ENCODE measurements around the gene WDR72.
"Not testable (repeated sequence)": the region's sequence is repeated elsewhere in the genome, so short reads cannot be mapped to it uniquely, and the experiment has no call there.

GRCh38 chr15:53684162-53684561 is 75.3 kb downstream of the WDR72 start:
- not testable (repeated sequence) for TF ChIP-seq CTCF (conservative IDR thresholded peaks at IDR 0.05; ENCODE audit: low read depth in 2 of 2); POLR2AphosphoS5 (IDR thresholded peaks at IDR 0.05; ENCODE audit: low read depth); CREB1 (CRISPR knock-in tag; IDR thresholded peaks at IDR 0.05; ENCODE audit: low read depth); EZH2 (IDR thresholded peaks at IDR 0.05; ENCODE audit: low read depth, unreplicated experiment); EZH2phosphoT487 (IDR thresholded peaks at IDR 0.05; ENCODE audit: unreplicated experiment); REST (IDR thresholded peaks at IDR 0.05; ENCODE audit: unreplicated experiment); ZNF114 (CRISPR knock-in tag; IDR thresholded peaks at IDR 0.05); ZNF462 (CRISPR knock-in tag; IDR thresholded peaks at IDR 0.05); ETS1 (IDR thresholded peaks at IDR 0.05); JUNB (IDR thresholded peaks at IDR 0.05; ENCODE audit: unreplicated experiment); ZNF331 (CRISPR knock-in tag; IDR thresholded peaks at IDR 0.05; ENCODE audit: low read depth); STAT1 (IDR thresholded peaks at IDR 0.05; ENCODE audit: unreplicated experiment)

All from GM23338 (cell line).